ENCODE data around the gene PSG5.
A peak's percentile ranks its signal among the peaks of the same experiment; 100 is the strongest.
"Not testable (repeated sequence)": the region's sequence is repeated elsewhere in the genome, so short reads cannot be mapped to it uniquely, and the experiment has no call there.

PSG5 gene

GRCh38 chr19:43181869-43182771 is 4.2 kb downstream of the PSG5 start:
- DNase-seq (ENCODE audit: low read depth) = peak; percentile 47

GRCh38 chr19:43179569-43180147 is 6.7 kb downstream of the PSG5 start:
- not testable (repeated sequence) for DNase-seq (ENCODE audit: low read depth)

DNA sequence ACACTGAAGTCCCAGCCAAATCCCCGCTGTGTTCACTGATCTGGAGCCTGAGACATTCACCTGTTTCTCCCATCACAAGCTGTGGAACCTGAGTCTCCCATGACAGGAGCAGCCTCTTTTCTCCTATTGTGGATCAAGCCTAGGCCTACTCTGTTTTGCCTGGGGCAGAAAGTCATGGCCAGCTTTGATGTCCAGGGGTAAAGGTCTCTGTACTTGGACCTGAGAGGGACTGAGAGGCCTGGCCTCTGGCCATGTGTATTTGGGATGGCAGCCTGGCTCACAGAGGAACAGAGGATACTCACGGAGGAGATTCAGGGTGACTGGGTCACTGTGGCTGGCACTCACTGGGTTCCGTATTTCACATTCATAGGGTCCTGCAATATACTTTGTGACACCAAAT is 7.8 kb downstream of the PSG5 start:
- not testable (repeated sequence) for DNase-seq (ENCODE audit: low read depth)

- DNase-seq (ENCODE audit: low read depth) = not testable (repeated sequence)
Observed at GRCh38 chr19:43165906-43166305, 20.4 kb downstream of the PSG5 start.

GRCh38 chr19:43163135-43163534 is 23.2 kb downstream of the PSG5 start:
- not testable (repeated sequence) for DNase-seq (ENCODE audit: low read depth)

- not testable (repeated sequence) for DNase-seq (ENCODE audit: low read depth)
Observed at GRCh38 chr19:43162261-43162660, 24.1 kb downstream of the PSG5 start.

GRCh38 chr19:43152214-43152613 is 34.1 kb downstream of the PSG5 start:
- no peak for DNase-seq (ENCODE audit: low read depth)

DNA sequence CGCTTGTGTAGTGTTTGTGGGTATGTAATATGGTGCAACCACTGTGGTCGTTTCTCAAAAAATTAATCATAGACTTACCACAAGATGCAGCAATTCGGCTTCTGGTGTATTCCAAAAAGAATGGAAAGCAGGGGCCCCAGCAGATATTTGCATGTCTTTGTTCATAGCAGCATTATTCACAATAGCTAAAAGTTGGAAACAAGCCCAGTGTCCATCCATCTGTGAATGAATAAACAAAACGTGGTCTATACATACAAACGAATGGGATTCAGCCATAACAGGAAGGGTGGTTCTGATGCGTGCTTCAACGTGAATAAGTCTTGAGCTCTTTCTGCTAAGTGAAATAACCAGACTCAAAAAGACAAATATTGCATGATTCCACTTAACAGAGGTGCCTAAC is 36.5 kb downstream of the PSG5 start:
- DNase-seq (ENCODE audit: low read depth) = not testable (repeated sequence)

DNA sequence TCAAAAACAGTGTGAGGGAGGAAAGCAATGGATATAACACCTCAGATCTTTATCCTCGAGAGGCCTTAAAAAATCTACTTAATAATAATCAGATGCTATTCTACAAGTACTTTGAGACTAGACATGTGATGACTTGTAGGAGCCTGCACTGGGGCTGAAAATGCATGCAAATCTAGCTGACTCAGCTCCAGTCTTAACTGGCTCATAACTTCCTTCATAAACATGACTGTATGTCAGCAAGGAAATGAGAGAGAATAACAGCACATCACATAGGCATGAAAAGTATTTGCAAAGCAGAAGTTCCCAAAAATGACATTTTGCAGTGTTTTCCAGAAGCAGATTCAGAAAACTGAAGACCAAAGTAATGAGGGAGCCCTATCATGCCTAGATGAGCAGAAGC is 38.1 kb downstream of the PSG5 start:
- DNase-seq (ENCODE audit: low read depth) = peak; percentile 61

- DNase-seq (ENCODE audit: low read depth) = not testable (repeated sequence)
Observed at GRCh38 chr19:43141763-43142162, 44.6 kb downstream of the PSG5 start.

- DNase-seq (ENCODE audit: low read depth) = no peak
Observed at GRCh38 chr19:43132696-43133095, 53.6 kb downstream of the PSG5 start.

GRCh38 chr19:43131281-43131842 is 55.0 kb downstream of the PSG5 start:
- not testable (repeated sequence) for DNase-seq (ENCODE audit: low read depth)

DNA sequence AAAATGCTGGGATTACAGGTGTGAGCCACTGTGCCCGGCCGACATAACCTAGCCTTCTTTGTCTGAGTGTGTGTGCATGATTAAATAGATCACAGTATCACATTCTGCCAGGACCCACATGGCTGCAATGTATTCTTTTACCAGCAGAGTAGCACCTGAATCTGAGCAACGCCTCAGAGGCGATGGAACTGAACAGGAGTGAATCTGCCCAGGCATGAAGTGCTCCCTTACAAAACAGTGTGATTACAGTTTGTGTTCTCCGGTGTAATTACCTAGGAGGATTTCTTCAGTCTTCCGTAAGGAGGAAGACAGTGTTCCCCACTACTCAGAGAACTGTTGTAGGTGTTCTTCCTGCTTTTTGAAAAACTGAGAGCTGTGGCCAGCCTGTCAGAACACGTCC is 57.1 kb downstream of the PSG5 start:
- not testable (repeated sequence) for DNase-seq (ENCODE audit: low read depth)

DNA sequence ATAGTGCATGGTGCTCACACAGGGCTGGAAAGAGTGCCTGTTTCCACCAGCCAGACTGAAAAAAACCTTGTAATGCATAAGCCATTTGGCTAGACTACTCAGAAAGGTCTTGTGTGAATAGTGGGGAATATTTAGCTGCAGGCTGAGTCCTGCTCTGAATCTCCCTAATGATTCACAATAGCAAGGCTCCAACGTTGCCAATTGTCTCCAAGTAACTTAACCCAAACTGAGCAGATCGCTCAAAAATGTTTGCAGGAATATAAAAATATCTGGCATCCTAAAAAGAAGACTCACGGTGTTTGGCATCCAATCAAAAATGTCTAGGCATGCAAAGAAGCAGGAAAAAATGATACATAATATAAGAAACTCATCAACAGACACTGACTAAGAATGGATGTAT is 59.0 kb downstream of the PSG5 start:
- peak; percentile 70 for DNase-seq (ENCODE audit: low read depth)

DNA sequence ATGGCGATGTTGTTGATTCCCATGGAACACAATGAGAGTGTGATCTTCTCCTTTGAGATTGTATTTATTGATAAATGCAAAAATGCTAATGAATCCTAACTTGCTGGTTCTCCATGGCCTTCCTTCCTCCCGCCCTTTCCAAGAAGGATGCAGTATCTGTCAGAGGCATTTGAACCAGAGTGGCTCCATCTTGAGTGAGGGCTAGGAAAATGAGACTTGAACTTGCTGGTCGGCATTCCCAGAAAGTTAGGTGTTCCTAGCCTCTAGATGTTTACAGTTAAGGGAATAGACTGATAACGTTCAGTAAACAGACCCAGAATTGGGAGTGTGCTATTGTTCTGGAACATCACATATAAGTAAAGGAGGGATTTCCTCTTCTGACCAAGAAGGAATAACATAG is 59.6 kb downstream of the PSG5 start:
- DNase-seq (ENCODE audit: low read depth) = no peak

DNA sequence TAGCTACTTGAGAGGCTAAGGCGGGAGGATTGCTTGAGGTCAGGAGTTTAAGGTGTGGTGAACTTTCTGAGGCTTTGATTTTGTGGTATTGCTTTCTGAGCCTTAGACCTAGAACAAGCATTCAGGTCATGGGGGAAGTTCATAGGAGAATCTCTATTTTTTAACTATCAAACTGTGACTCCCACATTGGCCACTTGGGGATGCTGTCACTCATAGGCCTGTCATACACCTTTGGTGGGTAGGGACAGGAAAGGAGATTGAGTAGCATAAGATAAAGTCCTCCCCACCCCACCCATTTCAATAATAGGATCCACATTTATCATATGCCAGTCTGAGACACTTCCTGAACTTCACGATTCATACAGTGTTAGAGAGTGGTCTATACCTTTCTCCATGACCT is 62.0 kb downstream of the PSG5 start:
- no peak for DNase-seq (ENCODE audit: low read depth)

DNA sequence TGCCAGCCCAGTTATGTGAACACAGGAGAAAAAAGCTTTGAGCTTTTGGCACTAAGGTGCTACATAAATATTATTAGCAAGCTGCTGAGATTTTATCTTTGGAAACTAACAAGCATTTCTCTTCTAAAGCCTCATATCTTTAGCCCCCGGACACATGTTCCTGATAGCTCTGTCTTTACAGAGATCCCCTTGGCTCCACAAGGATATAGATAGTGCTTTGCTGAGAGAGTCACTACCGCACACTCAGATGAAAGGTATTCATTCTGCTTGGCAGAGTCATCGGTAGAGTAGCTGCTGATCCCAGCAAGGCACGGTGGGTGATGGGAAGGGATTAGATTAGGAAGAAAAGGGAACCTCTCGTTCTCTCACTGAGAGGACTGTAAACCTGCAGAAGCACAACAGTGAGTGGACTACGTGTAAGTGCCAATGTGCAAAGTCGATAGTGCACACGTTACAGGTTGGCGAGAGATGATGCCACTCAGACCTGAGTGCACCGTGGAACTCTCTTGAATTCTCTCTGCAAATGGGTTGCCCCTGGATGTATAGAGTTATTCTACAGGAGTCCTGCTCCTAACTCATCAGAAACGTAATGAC is 65.8 kb downstream of the PSG5 start:
- peak; percentile 21 for DNase-seq (ENCODE audit: low read depth)

DNA sequence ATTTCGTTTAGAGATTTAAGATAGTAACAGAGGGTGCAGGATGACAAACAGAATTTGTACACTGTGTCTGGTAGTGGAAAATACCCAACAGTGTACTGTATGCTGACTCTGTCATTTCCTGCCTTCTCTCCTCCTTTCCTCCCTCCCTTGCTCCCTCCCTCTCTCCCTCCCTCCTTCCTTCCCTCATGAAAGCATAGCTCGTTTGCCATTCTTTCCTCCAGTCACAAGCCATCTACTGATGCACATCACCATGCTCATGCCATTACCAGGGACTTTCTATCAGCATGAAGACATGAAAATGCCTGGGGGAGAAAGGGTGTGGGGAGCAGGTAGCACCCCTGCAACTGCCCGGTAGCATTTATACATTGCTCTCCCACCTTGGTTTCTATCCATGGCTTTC is 66.8 kb downstream of the PSG5 start:
- DNase-seq (ENCODE audit: low read depth) = not testable (repeated sequence)

All from stromal cell of bone marrow (primary cell).